Measurements from ENCODE around the gene DRC1. TPM values are rescaled to one million over a fixed set of nuclear protein-coding genes. Genes with fewer than 3 reads are reported as not detected.
"Not testable (repeated sequence)": the region's sequence is repeated elsewhere in the genome, so short reads cannot be mapped to it uniquely, and the experiment has no call there.

DRC1 gene
- total RNA-seq: not detected

DNA sequence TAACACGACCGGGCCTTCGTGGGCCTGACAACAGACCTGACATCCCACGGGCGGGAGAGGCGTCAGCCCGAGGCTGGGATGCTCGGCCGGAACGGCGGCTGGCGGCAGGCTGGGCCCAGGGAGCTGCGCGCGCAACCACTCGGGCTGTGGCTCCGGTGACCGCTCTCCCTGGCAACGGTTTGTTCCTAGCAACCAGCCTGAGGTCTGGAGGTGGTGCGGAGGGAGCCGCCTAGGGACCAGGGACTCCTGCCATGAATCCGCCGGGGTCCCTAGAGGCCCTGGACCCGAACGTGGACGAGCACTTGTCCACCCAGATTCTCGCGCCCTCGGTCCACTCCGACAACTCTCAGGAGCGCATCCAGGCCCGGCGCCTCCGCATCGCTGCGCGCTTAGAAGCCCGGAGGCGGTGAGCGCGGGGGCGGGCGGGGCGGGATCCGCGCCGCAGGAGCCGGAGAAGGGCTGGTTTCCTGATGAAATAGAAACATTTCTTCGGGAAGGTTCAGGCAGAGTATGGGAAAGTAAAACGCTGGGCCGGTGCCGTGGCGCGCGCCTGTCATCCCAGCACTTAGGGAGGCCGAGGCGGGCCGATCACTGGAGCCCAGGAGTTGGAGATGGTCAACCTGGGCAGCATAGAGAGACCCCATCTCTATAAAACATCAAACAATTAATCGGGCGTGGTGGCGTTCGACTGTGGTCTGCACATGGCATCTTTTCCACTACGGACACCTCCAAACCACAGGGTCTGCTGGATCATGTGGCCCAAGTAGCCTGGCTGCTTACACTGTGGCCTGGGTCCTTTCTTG is at the start of gene DRC1:
Gene DRC1 (plus strand): TSS at position 182 of the 803 bp plus-strand sequence. CDS start 70 bp downstream, at position 252.
- DNase-seq (peak; percentile 68), ATAC-seq (ENCODE audit: low read depth) (peak; percentile 48)
- peaks cover under 1% of the 10 kb centered on the region for H3K36me3 Mint-ChIP-seq
- no peak within 1 kb of the TSS for H3K27ac Mint-ChIP-seq
- peaks cover 9% of the 10 kb centered on the region for H3K4me1 Mint-ChIP-seq
- POLR2A ChIA-PET: interaction anchor here (1.0 kb wide), 1 partner anchor 56 kb away, joined by 3 read pairs; the partner anchor contains the start of genes ADGRF3 and SELENOI
- peaks cover 12% of the 10 kb centered on the region for H3K27me3 Mint-ChIP-seq
- peak within 1 kb of the TSS; percentile 8 for H3K4me3 Mint-ChIP-seq
- H3K9me3 Mint-ChIP-seq: no peaks in the 10 kb centered on the region

- Mint-ChIP-seq H3K4me3 (no peak overlapping the region), H3K36me3 (peaks cover 19% of the 10 kb centered on the region), H3K4me1 (peaks cover 36% of the 10 kb centered on the region), H3K9me3 (no peaks in the 10 kb centered on the region), H3K27me3 (no peaks in the 10 kb centered on the region), H3K27ac (no peak overlapping the region)
- DNase-seq (no peak), ATAC-seq (ENCODE audit: low read depth) (peak; percentile 53)
- POLR2A ChIA-PET: no interaction called here
Measured at GRCh38 chr2:26352892-26353291, 48.8 kb upstream of the DRC1 start.

GRCh38 chr2:26354469-26354868 is 47.3 kb upstream of the DRC1 start:
- POLR2A ChIA-PET: interaction anchor here (0.9 kb wide), 2 partner anchors 9 to 28 kb away, joined by 3 read pairs; no protein-coding TSS in a partner anchor
- ATAC-seq (ENCODE audit: low read depth); H3K9me3 Mint-ChIP-seq; DNase-seq; H3K27ac Mint-ChIP-seq; H3K27me3 Mint-ChIP-seq; H3K4me3 Mint-ChIP-seq: not testable (repeated sequence)
- Mint-ChIP-seq H3K36me3 (peaks cover 18% of the 10 kb centered on the region), H3K4me1 (peaks cover 33% of the 10 kb centered on the region)

DNA sequence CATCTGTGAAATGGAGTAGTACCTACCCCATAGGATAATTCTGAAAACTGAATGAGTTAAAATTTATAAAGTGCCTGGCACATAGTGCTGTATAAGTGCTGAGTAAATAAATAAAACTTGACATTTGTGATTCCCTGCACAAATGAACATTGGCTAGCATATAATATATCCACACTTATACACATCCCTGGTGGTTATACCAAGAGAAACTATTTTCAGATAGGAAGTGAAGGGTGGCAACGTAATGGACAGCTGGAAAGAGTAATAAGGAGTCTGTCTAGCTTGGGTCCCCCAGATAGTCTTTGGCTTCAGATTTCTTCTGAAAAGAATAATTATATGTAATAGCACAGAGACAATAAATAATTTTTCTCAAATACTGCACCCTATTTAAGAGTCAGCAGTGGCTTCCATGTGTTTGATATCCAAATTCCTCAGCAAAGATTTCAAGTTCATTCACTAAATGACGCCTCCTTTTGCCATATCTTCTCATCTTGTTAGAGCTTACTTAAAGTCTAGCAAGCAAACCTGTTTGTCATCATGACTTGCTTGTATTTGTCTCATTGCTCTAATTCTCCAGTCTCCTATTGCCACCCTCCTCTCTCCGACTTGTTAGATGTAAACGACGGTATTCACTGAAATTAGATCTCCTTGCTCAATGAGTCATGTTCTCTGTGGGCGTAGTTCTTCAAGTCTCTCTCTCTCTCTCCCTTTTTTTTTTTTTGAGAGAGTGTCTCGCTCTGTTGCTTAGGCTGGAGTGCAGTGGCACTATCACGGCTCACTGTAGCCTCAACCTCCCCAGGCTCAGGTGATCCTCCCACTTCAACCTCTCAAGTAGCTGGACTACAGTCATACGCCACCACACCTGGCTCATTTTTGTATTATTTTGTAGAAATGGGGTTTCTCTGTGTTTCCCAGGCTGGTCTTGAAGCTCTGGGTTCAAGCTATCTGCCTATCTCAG is 46.4 kb upstream of the DRC1 start:
- H3K36me3 Mint-ChIP-seq: peaks cover 18% of the 10 kb centered on the region
- no peaks in the 10 kb centered on the region for H3K9me3 Mint-ChIP-seq
- no peaks in the 10 kb centered on the region for H3K27me3 Mint-ChIP-seq
- H3K27ac Mint-ChIP-seq: peak overlapping the region; percentile 23
- POLR2A ChIA-PET: interaction anchor here (0.9 to 2.5 kb wide), 3 partner anchors 8 to 27 kb away, joined by 3 to 8 read pairs (median 3); partner anchors contain the start of gene ADGRF3
- no peak overlapping the region for H3K4me3 Mint-ChIP-seq
- DNase-seq (no peak), ATAC-seq (ENCODE audit: low read depth) (no peak)
- H3K4me1 Mint-ChIP-seq: peaks cover 36% of the 10 kb centered on the region

DNA sequence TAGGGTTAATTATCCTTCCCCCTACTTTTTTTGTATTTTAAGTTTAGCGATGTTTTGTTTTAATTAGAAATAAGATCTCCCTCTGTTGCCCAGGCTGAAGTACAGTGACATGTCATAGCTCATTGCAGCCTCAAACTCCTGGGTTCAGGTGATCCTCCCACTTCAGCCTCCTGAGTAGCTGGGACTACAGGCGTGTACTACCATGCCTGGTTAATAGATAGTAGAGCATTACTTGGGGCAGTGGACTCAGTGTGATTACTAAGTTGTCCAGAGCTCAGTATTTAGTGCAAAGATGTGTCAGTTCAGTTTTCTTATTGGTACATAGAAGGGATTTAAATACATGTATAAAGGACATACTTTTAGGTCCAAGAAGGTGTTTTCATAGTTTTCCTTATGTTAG is 45.6 kb upstream of the DRC1 start:
- Mint-ChIP-seq H3K4me3 (no peak overlapping the region), H3K9me3 (no peaks in the 10 kb centered on the region), H3K4me1 (peaks cover 34% of the 10 kb centered on the region), H3K27me3 (no peaks in the 10 kb centered on the region), H3K36me3 (peaks cover 18% of the 10 kb centered on the region), H3K27ac (no peak overlapping the region)
- ATAC-seq (ENCODE audit: low read depth): no peak
- POLR2A ChIA-PET: interaction anchor here (2.5 kb wide), 1 partner anchor 9 kb away, joined by 8 read pairs; the partner anchor contains the start of gene ADGRF3
- DNase-seq: no peak

- no peak overlapping the region for H3K4me3 Mint-ChIP-seq
Measured at GRCh38 chr2:26356771-26357170, 44.9 kb upstream of the DRC1 start.

GRCh38 chr2:26359886-26360473 is 41.7 kb upstream of the DRC1 start:
- no peak overlapping the region for H3K27ac Mint-ChIP-seq
- peaks cover 8% of the 10 kb centered on the region for H3K36me3 Mint-ChIP-seq
- POLR2A ChIA-PET: no interaction called here
- peaks cover 24% of the 10 kb centered on the region for H3K4me1 Mint-ChIP-seq
- DNase-seq: no peak
- H3K9me3 Mint-ChIP-seq: no peaks in the 10 kb centered on the region
- no peaks in the 10 kb centered on the region for H3K27me3 Mint-ChIP-seq
- H3K4me3 Mint-ChIP-seq: no peak overlapping the region
- no peak for ATAC-seq (ENCODE audit: low read depth)

More at GRCh38 chr2:26356771-26357170, 44.9 kb upstream of the DRC1 start:
- H3K9me3 Mint-ChIP-seq: no peaks in the 10 kb centered on the region
- ATAC-seq (ENCODE audit: low read depth) (no peak), DNase-seq (no peak)
- no peaks in the 10 kb centered on the region for H3K27me3 Mint-ChIP-seq
- H3K4me1 Mint-ChIP-seq: peaks cover 29% of the 10 kb centered on the region
- POLR2A ChIA-PET: interaction anchor here (1.0 to 2.5 kb wide), 2 partner anchors 9 to 11 kb away, joined by 3 to 8 read pairs; partner anchors contain the start of genes ADGRF3 and SELENOI
- H3K36me3 Mint-ChIP-seq: peaks cover 14% of the 10 kb centered on the region
- H3K27ac Mint-ChIP-seq: no peak overlapping the region

DNA sequence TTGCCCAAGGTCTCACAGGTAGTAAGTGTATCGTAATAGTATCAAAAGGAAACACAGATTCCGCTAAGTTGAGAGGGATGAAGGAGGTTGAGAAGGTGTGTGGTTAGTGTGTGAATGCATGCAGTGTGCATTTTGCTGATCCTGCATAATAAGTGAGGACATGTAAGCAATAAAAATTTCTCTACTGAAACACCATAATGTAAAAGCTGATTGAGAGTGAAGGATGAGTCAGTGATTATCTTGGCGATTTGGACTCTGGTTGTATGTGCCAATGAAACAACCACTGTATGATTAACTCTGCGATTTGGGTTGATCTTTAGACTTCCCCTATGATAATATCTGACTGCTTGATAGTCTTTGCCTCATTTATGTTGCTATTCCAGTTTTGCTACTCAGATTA is 38.4 kb upstream of the DRC1 start:
- Mint-ChIP-seq H3K9me3 (no peaks in the 10 kb centered on the region), H3K4me1 (peaks cover 13% of the 10 kb centered on the region), H3K27me3 (no peaks in the 10 kb centered on the region), H3K4me3 (no peak overlapping the region), H3K27ac (no peak overlapping the region), H3K36me3 (peaks cover 9% of the 10 kb centered on the region)
- POLR2A ChIA-PET: no interaction called here
- no peak for ATAC-seq (ENCODE audit: low read depth)
- no peak for DNase-seq

DNA sequence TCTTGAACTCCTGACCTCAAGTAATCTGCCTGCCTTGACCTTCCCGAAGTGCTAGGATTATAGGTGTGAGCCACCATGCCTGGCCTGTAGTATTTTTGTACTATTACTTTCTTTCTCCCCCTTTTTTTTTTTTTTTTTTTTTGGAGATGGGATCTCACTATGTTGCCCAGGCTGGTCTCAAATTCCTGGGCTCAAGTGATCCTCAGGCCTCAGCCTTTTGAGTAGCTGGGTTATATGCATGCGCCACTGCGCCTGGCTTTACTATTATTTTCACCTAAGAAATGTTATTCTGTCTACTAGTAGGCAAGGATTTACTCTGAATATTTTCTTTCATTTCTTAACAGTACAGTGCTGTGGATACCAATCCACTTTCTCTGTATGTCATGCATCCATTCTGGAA is 37.8 kb upstream of the DRC1 start:
- DNase-seq (no peak), ATAC-seq (ENCODE audit: low read depth) (no peak)
- no peak overlapping the region for H3K4me3 Mint-ChIP-seq
- no peaks in the 10 kb centered on the region for H3K9me3 Mint-ChIP-seq
- H3K27me3 Mint-ChIP-seq: no peaks in the 10 kb centered on the region
- no peak overlapping the region for H3K27ac Mint-ChIP-seq
- H3K4me1 Mint-ChIP-seq: peaks cover 13% of the 10 kb centered on the region
- POLR2A ChIA-PET: no interaction called here
- H3K36me3 Mint-ChIP-seq: peaks cover 9% of the 10 kb centered on the region

GRCh38 chr2:26364669-26365068 is 37.1 kb upstream of the DRC1 start:
- Mint-ChIP-seq H3K36me3 (peaks cover 15% of the 10 kb centered on the region), H3K4me3 (no peak overlapping the region), H3K27ac (no peak overlapping the region), H3K4me1 (peaks cover 7% of the 10 kb centered on the region), H3K27me3 (no peaks in the 10 kb centered on the region), H3K9me3 (no peaks in the 10 kb centered on the region)
- POLR2A ChIA-PET: no interaction called here
- ATAC-seq (ENCODE audit: low read depth) (no peak), DNase-seq (no peak)

DNA sequence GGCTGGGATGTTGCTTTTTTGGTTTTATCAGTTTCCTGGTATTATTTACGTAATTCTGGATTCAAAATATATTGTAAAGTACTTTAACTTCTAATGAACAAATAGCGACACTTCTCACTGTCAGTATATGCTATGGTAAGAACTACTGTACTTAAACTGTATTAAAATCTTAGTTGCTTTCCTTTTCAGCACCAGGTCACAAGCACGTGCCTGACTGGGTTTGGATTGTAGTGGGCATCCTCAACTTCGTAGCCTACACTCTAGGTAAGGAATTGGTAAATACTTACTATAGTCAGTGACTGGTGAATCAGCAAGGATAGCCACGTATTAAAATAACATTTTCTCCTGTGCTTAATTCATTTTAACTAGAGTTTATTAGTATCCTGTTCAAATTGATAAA is 34.8 kb upstream of the DRC1 start:
- DNase-seq (no peak), ATAC-seq (ENCODE audit: low read depth) (no peak)
- Mint-ChIP-seq H3K36me3 (peaks cover 19% of the 10 kb centered on the region), H3K9me3 (no peaks in the 10 kb centered on the region), H3K27me3 (no peaks in the 10 kb centered on the region), H3K27ac (no peak overlapping the region), H3K4me1 (peaks cover 5% of the 10 kb centered on the region), H3K4me3 (no peak overlapping the region)
- POLR2A ChIA-PET: no interaction called here

DNA sequence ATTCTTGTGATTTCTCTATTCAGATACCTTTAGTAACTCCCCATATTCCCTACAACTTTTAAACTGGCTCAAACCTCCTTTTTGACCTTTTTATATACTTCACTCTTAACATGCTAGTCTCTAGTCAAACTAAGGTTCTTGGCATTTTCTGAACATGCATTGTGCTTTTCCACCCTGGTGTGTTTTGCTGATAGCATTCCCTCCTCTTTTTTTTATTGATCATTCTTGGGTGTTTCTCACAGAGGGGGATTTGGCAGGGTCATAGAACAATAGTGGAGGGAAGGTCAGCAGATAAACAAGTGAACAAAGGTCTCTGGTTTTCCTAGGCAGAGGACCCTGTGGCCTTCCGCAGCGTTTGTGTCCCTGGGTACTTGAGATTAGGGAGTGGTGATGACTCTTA is 32.1 kb upstream of the DRC1 start:
- H3K27me3 Mint-ChIP-seq; H3K27ac Mint-ChIP-seq; H3K4me1 Mint-ChIP-seq; POLR2A ChIA-PET; H3K4me3 Mint-ChIP-seq; DNase-seq; H3K9me3 Mint-ChIP-seq; ATAC-seq (ENCODE audit: low read depth): not testable (repeated sequence)
- H3K36me3 Mint-ChIP-seq: peaks cover 33% of the 10 kb centered on the region

DNA sequence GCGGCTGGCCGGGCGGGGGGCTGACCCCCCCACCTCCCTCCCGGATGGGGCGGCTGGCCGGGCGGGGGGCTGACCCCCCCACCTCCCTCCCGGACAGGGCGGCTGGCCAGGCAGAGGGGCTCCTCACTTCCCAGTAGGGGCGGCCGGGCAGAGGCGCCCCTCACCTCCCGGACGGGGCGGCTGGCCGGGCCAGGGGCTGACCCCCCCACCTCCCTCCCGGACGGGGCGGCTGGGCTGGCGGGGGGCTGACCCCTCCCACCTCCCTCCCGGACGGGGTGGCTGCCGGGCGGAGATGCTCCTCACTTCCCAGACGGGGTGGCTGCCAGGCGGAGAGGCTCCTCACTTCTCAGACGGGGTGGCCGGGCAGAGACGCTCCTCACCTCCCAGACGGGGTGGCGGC is 30.8 kb upstream of the DRC1 start:
- H3K27ac Mint-ChIP-seq; H3K4me1 Mint-ChIP-seq; DNase-seq; POLR2A ChIA-PET; H3K4me3 Mint-ChIP-seq; H3K9me3 Mint-ChIP-seq; H3K27me3 Mint-ChIP-seq; ATAC-seq (ENCODE audit: low read depth): not testable (repeated sequence)
- H3K36me3 Mint-ChIP-seq: peaks cover 41% of the 10 kb centered on the region
